GM18870 (cell line): ENCODE data around the gene NUP54.

Experiments used
- ATAC-seq: cut with Tn5 transposase; IDR thresholded peaks from one replicate; pipeline ENCODE4 v1.9.1; 2021; ENCODE audit warnings: moderate library complexity; ENCODE audit not compliant: unreplicated experiment

NUP54 gene

DNA sequence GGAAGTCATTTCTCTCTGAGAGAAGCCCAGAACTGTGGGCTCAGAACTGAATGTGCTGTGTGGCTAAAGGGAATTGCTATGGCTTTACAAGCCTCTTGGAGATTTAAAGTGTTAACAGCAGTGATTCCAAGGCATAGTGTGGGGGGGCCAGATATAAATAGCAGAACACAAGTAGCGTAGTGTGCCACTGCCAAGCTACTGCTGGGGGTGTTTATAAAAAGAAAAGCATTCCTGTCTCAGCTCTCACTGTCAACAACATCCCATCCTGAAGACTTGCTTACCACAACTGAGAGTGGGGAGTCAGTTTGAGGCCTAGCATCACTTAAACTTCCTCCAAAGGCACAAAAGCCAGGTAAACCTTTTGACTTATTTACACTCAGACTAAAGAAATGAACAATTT lies 73.7 kb downstream of the NUP54 start, which contains the start of gene ART3:
Gene ART3 (plus strand): TSS at position 242 of the 400 bp plus-strand sequence. CDS start 1,181 bp downstream, outside the sequence.
- no peak for ATAC-seq

DNA sequence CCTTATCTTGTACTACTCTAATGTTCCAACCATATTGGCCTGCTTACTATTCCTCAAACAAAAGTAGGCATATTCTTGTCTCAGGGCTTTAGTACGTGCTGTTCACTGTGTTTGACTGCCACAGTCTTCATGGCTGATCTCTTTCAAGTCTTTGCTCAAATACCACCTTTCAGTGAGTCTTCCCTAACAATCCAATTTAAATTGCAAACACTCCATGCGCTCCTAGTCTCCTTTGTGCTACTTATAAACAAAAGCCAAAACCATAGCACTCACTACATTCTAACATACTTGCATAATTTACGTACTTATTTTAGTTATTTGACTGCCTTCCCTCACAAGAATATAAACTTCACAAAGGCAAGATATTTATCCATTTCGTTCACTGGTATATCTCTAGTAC lies 75.4 kb downstream of the NUP54 start:
- ATAC-seq = no peak

DNA sequence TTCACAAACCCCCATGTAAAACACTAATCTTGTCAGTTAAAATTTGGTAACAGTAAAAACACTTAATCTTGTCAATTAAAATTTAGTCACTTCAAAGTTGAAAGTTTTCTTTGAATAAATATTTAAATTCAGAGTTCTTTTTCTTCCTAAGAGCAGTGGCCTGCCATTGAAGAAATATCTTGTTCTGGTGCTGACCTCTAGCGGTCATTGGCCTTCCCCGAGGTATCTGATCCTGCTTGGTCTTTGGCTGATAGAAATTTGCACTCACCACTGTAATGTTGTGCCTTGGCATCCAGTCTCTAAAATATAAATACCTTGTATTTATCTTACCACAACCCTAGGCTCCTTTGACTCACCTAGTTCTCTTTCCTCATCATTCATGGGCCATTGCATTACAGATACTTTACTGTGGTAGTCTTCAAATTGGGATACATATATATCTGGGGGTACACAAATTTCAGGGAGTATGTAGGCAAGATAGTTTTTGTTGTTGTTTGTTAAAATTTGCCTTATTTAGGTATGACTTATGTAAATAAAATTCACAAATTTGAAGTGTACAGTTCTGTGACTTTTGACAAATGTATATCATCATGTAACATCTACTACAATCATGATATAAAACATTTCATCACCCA lies 80.4 kb downstream of the NUP54 start:
- no peak for ATAC-seq

DNA sequence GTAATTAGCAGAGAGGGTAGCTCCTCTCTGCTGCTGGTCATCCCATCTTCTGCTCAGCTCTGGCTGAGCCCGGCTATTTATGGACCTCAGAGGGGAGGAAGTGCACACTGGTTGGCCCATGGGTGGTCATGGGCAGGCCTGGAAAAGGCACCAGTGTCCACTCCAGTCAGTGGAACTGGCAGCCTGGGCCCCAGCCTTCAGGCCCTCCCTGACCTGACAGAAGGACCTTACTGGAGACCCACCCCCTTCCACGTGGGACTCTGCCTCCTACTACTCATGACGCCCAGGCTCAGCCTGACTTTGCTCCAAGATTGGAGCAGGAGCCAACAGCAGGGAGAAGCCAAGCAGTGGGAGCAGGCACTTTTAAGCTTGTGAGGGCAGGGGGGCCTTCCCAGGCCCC lies 81.7 kb downstream of the NUP54 start:
- no peak for ATAC-seq
